Cortex of kidney (tissue), 1 donor: ENCODE measurements around the gene TMEM89.

Experiments used
- DNase-seq: peaks from one replicate; lab custom pipeline; 2025; lab: John Stamatoyannopoulos, UW

TMEM89 gene, protein sequence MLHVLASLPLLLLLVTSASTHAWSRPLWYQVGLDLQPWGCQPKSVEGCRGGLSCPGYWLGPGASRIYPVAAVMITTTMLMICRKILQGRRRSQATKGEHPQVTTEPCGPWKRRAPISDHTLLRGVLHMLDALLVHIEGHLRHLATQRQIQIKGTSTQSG

DNA sequence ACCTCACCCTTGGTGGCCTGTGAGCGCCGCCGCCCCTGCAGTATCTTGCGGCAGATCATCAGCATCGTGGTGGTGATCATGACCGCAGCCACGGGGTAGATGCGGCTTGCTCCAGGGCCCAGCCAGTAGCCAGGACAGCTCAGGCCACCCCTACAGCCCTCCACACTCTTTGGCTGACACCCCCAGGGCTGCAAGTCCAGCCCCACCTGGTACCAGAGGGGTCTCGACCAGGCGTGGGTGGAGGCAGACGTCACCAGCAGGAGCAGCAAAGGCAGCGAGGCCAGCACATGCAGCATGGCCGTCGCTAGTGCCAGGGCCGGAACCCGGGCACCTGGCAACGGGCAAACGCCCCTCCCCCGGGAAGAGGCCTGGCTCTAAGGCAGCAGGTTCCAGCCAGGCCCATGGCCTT lies at the start of gene TMEM89:
TSS of gene TMEM89 (minus strand) at position 309 of the 409 bp plus-strand sequence. CDS start at position 296, 13 bp downstream.
- DNase-seq = no peak

DNA sequence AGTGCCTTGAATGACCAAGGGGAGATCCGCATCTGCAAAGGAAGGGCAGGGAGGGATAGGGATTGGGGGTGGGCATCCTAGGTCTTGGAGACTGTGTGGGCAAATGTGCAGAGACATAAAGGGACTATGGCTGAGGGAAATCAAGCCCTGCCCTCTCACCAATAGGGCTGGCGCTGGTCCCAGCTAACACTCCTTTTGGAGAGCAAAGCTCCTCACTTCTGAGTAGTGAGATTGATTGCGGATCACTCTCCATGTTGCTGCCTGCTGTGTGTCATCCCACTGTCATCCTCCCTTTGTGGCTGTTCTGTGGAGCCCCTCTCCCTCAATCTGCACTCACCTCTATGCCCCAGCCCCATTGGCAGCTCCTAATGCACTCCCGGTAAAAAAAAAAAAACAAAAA lies 43.4 kb upstream of the TMEM89 start:
- DNase-seq = no peak

DNA sequence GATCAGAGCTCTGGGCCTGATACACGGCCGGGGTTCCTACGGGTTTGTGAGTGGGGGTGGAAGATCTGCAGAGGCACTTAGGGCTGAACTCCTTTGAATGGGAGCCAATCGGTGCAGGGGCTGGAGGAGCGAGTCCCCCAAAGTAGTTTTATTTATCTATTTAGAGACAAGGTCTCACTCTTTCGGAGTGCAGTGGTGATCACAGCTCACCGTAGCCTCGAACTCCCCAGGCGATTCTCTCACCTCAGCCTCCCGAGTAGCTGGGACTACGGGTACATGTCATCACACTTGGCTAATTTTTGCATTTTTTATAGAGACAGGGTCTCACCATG lies 42.7 kb upstream of the TMEM89 start:
- no peak for DNase-seq

DNA sequence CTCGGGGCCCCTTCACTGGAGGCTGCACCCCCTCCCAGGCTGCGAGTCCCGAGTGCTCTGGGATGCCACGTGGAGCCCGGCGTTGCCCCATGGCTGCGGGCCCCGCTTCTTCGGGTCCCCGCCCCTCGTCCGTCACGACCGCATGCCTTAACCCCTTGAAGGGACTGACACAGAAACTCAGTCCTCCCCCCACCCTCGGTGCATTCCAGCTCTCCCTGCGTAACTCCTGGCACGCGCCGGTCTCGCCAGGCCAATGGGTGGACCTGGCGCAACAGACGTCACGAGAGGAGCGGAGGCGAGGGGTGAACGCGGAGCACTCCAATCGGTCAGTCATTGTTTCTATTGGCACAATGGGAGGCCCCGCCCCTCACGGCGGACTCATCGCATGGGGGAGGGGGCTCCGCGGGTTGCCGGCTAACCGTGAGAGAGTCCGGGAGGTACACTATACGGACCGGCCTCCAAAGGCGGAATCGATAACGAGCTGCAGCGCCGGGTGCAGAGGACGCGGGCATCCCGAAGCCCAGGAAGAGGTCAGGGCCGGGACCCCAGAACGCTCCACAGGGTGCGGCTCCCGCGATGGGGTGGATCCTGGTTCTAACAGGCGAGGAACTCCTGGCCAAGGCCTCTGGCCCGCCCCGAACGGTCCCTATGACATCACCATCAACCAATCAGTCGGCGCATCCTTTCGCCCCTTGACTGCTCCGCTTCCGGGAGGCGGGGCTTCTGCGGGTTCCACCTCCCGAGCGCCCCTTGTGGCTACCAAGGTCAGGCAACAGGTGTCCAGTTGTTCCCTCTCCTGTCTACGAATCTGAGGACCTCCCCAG lies 42.1 kb upstream of the TMEM89 start:
- no peak for DNase-seq

DNA sequence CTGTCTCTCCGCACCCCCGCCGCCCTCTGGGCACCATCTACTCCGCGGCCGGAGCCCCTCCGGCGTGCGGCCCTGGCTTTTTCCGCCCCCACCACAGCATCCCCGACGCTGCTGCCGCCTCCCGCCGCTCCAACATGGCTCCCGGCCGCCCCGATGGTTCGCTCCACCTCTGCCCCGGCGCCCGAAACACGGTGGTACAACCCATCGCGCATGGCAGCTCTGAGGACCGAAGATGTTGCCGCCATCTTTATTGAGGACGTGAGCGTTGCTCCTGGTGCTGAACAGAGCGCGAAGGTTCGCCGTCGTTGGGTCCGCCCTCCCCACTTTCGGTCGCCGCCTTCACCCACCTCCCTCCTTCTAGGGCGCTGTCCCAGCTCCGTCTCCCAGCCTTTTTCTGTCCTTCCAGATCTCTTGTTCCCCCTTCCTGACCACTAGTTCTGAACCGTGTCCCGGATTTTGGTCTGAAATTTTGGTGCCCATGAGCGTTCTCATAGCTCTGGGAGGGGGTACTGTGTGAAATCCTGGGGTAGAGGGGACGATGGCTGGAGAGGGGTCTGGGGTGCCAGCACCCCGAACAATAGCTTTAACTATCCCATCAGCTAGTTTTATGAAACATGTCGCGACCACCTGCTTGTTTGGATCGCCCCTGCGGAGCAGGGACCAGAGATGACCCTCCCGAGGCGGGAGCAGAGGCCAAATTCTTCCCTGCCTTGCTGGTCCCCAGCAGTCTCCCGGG lies 41.4 kb upstream of the TMEM89 start, which contains the start of gene CELSR3:
TSS of gene CELSR3 (minus strand) at position 134 of the 736 bp plus-strand sequence. CDS start 252 bp downstream, outside the sequence.
- no peak for DNase-seq

DNA sequence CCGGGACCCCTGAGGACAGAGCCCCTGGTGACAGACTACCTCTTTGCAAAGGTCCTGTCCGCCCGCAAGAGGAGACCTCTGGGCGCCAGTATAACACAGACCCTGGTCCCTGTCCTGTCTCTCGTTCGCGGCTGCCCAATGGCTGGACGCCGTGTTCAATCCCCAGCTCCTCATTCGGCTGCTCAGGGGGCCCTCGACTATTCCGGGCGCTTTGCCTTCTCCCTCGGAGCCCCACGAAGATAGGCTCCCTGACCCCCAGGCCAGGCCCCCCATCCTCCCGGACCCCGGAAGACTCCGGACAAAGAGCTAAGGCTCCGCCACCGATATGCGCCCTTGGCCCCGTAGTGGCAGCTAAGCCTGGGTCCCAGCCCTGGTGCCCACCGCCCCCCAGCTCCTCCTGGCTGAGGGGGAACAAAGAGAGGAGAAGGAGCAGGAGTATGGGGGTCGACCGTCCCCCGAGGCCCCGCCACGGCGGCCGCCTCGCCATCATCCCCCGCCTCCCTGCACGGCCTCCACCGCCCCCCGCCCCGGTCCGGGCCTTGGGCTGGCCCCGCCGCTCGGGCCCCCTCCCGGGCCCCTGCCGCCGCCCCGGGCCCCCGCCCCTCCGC lies 40.7 kb upstream of the TMEM89 start:
- DNase-seq = no peak

DNA sequence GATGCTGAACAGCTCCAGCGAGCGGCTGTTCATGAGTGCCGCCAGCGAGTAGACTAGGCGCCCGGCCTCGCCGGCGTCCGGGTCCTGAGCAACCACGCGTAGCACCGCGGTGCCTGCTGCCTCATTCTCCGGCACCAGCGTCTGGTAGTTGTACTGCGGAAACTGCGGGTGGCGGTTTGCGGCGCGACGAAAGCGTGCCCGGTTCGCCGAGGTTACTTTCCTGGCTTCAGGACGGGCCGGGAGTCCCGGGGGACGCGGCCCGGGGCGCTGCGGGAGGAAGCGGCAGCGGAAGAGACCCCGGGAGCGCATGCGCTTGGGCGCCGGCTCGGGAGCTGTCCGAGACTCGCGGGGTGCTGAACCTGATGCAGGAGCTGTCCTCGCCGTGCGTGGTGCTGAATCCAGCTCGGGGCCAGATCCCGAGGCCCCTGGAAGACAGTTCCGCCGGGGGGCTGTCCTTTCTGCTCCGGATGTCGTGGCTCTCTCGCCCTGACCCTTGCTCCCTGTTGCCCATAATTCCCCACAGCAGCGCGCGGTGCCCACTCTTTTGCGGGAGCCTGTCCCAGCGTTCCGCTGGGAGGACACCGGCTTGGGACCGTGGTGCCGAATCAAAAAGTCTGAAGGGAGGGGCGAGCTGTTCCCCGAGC lies 40.1 kb upstream of the TMEM89 start:
- DNase-seq = no peak

DNA sequence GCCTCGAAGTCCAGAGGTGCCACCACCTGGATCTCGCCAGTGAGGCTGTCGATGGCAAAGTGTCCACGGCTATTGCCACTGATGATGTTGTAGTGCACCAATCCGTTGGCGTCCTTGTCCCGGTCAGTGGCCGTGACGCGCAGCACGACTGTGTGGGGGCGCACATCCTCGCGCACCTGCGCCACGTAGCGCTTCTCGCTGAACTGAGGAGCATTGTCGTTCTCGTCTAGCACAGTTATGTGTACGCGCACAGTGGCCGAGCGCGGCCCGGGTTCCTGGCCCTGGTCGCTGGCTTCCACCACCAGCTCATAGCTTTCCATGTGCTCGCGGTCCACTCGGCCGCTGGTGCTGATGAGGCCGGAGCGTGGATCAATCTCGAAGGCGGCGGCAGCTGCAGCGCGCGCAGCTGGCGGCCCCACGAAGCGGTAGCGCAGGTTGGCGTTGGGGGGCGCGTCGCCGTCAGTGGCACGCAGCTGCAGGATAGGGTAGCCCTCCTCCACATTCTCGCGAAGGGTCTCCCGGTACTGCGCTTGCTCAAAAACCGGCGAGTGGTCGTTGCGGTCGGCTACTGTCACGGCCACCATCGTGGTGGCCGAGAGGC lies 39.3 kb upstream of the TMEM89 start:
- DNase-seq = no peak

DNA sequence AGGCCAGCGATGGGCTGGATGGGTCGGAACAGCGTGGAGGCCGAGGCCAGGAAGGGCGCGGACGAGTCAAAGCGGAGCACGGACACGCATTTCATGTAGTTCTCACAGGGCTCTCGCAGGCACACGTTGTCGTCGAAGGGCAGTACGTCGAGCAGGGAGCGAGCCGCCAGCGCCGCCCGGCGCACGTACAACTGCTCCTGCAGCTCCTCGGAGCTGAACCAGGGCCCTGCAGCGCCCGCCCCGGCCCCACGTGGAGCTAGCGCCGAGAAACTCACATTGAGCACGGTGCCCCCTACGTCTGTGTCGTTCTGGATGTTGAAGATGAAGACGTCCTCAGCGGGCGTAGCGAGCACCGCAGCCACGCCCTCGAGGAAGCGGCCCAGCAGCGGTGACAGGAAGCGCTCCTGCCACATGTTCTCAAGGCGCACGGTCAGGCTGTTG lies 35.3 kb upstream of the TMEM89 start:
- no peak for DNase-seq

DNA sequence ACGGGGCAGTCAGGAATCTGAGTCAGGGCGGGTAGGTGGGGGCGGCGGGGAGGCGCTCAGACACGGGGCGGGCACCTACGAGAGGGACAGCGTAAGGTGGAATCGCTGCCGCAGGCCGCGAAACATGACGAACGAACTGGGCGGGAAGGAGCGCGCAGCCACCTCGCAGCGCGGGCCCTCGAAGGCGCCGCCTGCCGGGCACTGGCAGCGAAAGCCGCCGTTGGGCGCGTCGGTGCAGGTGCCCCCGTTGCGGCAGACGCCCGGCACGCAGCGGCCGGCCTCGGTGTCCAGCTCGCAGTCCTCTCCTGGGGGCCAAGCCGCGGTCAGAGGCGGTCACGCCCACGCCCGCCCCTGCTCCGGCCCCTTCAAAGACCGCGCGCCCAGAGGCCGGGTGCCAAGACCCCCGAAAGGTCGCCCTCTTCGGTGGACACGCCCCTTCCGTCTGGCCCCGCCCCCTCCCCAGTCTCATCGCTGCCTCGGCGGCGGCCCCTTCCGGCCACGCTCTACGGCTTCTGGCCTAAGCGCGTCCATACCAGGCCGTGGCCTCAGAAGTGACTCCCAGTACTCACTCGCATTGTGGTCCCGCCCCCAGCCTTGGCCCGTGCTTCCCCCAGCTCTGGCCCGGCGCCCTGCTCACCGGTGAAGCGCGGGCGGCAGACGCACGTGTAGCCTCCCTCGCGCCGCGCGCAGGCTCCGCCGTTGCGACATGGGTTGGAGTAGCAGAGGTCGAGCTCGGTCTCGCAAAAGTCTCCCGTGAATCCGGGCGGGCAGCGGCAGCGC lies 34.7 kb upstream of the TMEM89 start:
- DNase-seq = no peak

DNA sequence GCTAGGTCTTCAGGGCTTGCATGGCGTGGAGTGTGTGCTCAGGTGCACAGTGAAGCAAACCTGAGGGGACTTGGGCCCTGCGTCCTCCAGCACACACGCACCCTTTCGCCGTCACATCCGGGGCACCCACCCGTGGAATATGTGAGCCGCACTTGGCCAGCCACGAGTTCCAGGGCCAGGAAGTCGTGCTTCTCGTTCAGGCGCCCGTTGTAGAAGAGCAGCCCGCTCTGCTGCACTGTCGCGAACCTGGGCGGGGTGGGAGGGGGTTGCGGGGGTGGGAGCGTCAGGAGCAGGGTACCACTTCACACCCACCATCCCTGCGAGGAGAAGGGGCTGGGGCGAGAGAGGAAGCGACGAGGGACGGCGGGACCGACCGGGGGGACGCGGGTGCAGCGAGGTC lies 34.0 kb upstream of the TMEM89 start:
- DNase-seq = no peak

DNA sequence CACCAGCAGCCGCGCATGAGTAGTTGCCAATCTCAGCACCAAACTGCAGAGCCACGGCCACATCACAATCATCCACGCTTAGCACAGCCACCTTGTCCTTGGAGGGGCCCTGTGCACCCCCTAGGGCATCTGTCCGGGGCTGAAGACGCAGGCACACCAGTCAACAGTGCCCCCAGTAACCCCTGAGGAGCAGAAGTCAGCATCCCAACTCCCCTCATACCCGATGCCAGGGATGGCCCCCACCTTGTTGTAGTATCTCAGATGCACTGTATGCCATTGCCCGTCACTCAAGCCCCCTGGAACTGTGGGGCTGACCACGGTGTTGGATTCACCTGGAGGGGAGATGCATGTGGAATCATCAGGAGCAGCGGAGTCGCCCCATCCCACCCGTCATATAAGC lies 33.5 kb upstream of the TMEM89 start:
- no peak for DNase-seq

DNA sequence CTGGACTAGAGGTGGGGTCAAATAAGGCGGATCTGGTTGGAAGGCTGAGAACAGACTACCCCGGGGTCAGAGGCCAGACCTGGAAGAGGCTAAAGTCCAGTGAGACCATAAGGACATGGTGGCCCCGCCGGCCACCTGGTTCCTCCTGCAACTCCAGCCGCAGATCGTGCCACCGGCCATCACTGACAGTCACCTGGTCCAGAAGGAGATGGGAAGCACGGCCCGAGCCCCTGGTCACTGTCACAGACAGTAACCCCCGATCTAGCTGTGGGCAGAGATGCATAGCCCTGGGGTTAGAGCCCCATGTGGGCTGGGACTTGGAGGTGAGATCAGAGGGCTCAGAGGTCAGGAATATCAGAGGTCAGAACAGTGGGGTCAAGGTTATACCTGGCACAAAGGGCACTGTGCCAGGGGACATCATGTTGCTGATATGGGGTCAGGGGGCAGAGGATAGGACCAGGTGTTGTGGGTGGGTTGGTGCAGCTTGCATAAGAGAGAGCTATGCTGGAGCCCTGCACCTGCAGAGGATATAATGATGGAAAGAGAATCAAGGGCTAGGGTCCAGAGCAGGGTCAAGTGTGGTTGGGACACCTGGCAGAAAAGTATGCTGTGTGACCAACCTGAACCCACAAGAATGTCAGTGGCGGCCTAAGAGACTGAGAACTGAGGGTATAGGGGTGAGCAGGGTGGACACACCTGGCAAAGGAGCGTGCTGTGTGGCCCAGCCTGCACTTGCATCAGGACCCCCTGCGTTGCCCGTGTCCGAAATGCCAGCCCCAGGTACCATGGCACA lies 31.6 kb upstream of the TMEM89 start:
- DNase-seq = no peak

DNA sequence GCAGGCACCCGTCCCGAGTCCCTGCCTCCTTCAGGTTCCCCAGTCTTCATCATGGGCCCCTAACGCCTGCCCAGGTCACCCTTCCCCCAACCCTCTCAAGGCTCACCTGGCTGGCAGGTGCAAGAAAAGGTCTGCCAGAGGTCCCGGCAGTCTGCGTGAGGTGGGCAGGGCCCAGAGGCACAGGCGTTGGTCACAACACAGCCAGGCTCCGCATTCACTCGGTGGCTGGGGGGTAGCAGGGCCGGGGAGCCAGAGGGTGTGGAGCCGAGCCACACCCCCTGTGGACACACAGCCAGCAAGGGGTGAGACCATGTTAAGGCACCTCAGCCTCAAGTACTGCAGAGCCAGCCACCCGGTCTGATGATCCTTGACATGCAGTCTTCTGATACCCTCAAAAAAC lies 30.2 kb upstream of the TMEM89 start:
- no peak for DNase-seq

DNA sequence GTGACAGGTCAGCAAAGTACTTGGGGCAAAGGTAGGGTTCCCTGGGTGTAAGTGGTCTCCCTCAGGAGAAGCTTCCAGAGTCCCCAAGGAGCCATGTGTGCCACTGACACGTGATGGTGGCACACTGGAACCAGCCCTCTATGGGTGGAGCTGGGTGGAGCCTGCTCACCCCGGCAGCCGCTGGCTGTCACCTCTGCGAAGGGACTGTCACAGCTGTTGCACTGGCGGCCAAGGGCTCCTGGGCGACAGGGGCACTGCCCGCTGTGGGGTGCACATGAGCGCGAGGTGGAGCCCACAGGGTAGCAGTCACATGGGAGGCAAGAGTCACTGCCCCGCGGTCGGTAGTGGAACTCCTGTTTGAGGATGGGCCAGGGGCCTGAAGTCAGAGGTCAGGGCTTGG lies 29.2 kb upstream of the TMEM89 start:
- no peak for DNase-seq

DNA sequence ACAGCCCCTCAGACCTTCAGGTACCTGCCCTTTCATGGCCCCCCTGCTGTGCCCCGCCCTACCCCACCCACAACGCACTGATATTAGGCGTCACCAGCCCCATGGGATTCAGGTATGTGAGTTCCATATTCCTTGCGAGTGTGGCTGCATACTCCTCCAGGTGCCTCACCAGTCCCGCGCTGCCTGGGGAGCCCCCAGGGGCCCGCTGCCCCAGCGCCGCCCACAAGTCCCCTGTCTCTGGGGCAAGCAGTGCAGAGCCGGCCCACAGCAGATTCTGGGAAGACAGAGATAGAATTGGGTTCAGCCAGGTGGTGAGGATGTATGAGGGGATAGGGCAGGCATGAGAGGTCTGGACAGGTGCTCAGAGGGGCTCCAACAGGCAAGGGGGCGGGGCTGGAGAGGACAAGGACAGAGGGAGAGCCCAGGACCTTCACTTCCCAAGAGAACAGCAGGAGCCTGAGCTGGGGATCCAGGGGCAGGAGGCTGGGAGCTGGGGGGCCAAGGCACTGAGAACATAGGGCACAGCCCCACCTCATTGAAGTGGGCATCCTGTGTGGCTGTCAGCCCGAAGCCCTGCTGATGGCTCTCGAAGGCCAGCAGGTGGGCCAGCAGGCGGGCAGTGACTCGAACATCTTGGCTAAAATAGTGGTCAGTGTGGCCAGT lies 26.8 kb upstream of the TMEM89 start:
- DNase-seq = no peak

DNA sequence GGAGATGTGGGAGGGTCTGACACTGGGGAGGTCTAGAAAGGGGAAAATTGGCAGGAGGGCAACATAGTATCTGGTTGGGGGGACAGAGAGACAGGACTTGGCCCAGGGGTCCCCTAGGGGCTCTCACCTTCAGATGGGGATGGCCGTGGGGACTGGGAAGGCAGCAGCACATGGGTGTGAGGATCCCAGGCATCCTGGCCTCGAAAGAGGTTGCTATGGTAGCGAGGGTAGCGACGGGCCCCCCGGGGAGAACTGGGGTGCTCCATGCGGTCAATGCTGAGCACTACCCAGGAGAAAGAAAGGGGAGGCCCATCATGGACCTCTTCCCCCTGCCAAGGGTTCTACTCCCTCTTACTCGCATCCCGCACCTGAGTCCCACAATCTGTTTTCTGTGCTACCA lies 26.1 kb upstream of the TMEM89 start:
- no peak for DNase-seq

DNA sequence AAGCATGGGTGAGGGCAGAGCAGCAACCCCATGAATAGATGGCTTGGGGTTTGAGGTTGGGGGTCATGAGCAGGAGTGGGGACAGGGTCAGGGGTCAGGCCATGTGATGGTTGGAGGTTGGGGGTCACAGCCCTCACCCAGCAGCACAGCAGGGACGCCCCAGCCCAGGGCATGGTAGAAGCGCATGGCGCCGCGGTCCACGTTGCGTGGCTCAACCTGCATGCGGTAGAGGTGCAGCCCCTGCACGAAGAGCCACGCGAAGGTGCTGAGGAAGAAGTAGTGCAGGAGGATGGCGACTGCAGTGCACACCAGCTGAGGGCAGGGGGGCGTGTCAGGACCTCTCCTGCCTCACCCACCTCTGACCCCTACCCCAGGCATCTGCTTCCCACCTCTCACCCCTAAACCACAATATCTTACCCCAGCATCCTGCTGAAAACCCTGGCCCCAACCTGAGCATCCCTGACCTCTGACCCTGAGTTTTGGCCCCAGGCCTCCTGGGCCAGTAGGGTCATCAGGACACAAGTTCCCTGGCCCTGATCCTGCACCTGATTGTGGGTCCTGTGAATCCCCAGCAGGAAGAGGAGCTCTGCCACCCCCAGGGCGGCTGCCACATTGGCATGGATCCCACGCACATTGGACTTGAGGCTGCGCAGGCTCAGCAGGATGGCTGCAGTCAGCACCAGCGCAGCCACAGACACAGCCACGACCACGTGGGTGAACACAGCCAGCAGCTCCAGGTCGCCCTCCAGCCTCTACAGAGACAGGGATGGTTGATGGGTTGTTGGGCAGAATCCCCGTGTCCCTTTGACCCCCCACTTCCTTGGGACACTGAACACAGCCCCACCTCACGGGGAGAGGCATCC lies 23.6 kb upstream of the TMEM89 start:
- DNase-seq = no peak

DNA sequence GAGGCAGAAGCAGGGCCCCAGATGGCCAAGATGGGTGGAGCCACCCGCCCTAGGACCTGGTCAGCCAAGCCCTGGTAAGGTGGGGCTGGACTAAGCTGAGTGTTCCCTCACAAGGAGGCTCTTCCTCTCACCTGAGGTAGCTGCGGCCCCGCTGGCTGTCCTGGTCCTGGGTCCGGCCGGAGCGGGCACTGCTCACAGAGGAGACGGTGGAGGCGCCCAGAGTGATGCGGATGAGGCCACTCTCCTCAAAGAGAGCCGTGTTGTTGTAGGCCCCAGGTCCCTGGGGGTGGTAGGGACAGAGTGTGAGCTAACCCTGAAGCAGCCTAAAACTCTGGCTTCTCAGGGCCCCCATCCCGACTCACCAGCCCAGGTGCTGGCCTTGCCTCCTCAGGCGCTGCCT lies 21.0 kb upstream of the TMEM89 start:
- DNase-seq = no peak
